ENCODE data around the gene ANAPC15. TPM values are rescaled to one million over a fixed set of nuclear protein-coding genes. Genes with fewer than 3 reads are reported as not detected.
"Not testable (repeated sequence)": the region's sequence is repeated elsewhere in the genome, so short reads cannot be mapped to it uniquely, and the experiment has no call there.

Gene ANAPC15
- total RNA-seq, 1 experiment from 2014 or later = 98.6 TPM

GRCh38 chr11:72138821-72139390, 26.4 kb upstream of the ANAPC15 start:
- no peak overlapping the region for H3K4me3 Mint-ChIP-seq (ENCODE audit: unreplicated experiment)
- TF ChIP-seq CTCF (IDR thresholded peaks at IDR 0.05; ENCODE audit: insufficient read depth in 1 of 2, low read depth in 1 of 2, low read length in 1 of 2, severe bottlenecking in 1 of 2, unreplicated experiment in 1 of 2) = no peak
- H3K36me3 Mint-ChIP-seq (ENCODE audit: insufficient read depth, unreplicated experiment) = peaks cover 2% of the 10 kb centered on the region
- Histone ChIP-seq H3K36me3 (ENCODE audit: control insufficient read depth, insufficient read depth, low read length) (no peaks in the 10 kb centered on the region), H3K9me3 (no peaks in the 10 kb centered on the region), H3K4me3 (ENCODE audit: low read depth, low read length) (no peak overlapping the region), H3K4me1 (peaks cover 3% of the 10 kb centered on the region; the same call in 1 of the 2 replicates), H3K27me3 (replicated peaks; ENCODE audit: control insufficient read depth, insufficient read depth, low read length) (no peaks in the 10 kb centered on the region)
- peaks cover 18% of the 10 kb centered on the region for H3K4me1 Mint-ChIP-seq (ENCODE audit: low read depth, unreplicated experiment)
- H3K27ac Mint-ChIP-seq (ENCODE audit: unreplicated experiment) = no peak overlapping the region
- DNase-seq = no peak
- H3K27me3 Mint-ChIP-seq (ENCODE audit: insufficient read depth, unreplicated experiment) = no peaks in the 10 kb centered on the region
- no TSS peak for BruUV-seq (replicated peaks)
- H3K9me3 Mint-ChIP-seq (ENCODE audit: unreplicated experiment) = peaks cover 9% of the 10 kb centered on the region
- POLR2A ChIA-PET = no interaction called here
- CTCF ChIA-PET = interaction anchor here (1.1 kb wide), 1 partner anchor 114 kb away, joined by 3 read pairs; no protein-coding TSS in a partner anchor
- intact Hi-C loops (cut with micrococcal nuclease; ENCODE audit: unreplicated experiment) = no loop called here

GRCh38 chr11:72136684-72137262, 24.3 kb upstream of the ANAPC15 start:
- Mint-ChIP-seq H3K27ac (ENCODE audit: unreplicated experiment) (no peak overlapping the region), H3K36me3 (ENCODE audit: insufficient read depth, unreplicated experiment) (no peaks in the 10 kb centered on the region), H3K27me3 (ENCODE audit: insufficient read depth, unreplicated experiment) (peaks cover 3% of the 10 kb centered on the region), H3K4me1 (ENCODE audit: low read depth, unreplicated experiment) (peaks cover 9% of the 10 kb centered on the region), H3K9me3 (ENCODE audit: unreplicated experiment) (peaks cover 9% of the 10 kb centered on the region), H3K4me3 (ENCODE audit: unreplicated experiment) (no peak overlapping the region)
- no peak for DNase-seq
- intact Hi-C loops (cut with micrococcal nuclease; ENCODE audit: unreplicated experiment) = no loop called here
- Histone ChIP-seq H3K4me1 (peaks cover 3% of the 10 kb centered on the region; the same call in 1 of the 2 replicates), H3K4me3 (ENCODE audit: low read depth, low read length) (no peak overlapping the region), H3K9me3 (no peaks in the 10 kb centered on the region), H3K36me3 (ENCODE audit: control insufficient read depth, insufficient read depth, low read length) (no peaks in the 10 kb centered on the region), H3K27me3 (replicated peaks; ENCODE audit: control insufficient read depth, insufficient read depth, low read length) (no peaks in the 10 kb centered on the region)
- no peak for TF ChIP-seq CTCF (IDR thresholded peaks at IDR 0.05; ENCODE audit: insufficient read depth in 1 of 2, low read depth in 1 of 2, low read length in 1 of 2, severe bottlenecking in 1 of 2, unreplicated experiment in 1 of 2)
- no TSS peak for BruUV-seq (replicated peaks)
- CTCF ChIA-PET = interaction anchor here (1.6 kb wide), 1 partner anchor 294 kb away, joined by 4 read pairs; no protein-coding TSS in a partner anchor
- POLR2A ChIA-PET = no interaction called here

GRCh38 chr11:72135891-72136683, 23.6 kb upstream of the ANAPC15 start:
- ChIA-PET CTCF (interaction anchor here (1.4 to 1.6 kb wide), 2 partner anchors 46 to 295 kb away, joined by 4 read pairs; no protein-coding TSS in a partner anchor), POLR2A (no interaction called here)
- intact Hi-C loops (cut with micrococcal nuclease; ENCODE audit: unreplicated experiment) = no loop called here
- no peaks in the 10 kb centered on the region for H3K36me3 ChIP-seq (ENCODE audit: control insufficient read depth, insufficient read depth, low read length)
- no peaks in the 10 kb centered on the region for H3K27me3 ChIP-seq (replicated peaks; ENCODE audit: control insufficient read depth, insufficient read depth, low read length)
- H3K36me3 Mint-ChIP-seq (ENCODE audit: insufficient read depth, unreplicated experiment) = no peaks in the 10 kb centered on the region
- no TSS peak for BruUV-seq (replicated peaks)
- H3K9me3 ChIP-seq = no peaks in the 10 kb centered on the region
- no peak overlapping the region for H3K4me3 Mint-ChIP-seq (ENCODE audit: unreplicated experiment)
- peaks cover 3% of the 10 kb centered on the region; the same call in 1 of the 2 replicates for H3K4me1 ChIP-seq
- H3K27ac Mint-ChIP-seq (ENCODE audit: unreplicated experiment) = no peak overlapping the region
- peaks cover 3% of the 10 kb centered on the region for H3K27me3 Mint-ChIP-seq (ENCODE audit: insufficient read depth, unreplicated experiment)
- TF ChIP-seq CTCF (IDR thresholded peaks at IDR 0.05; ENCODE audit: insufficient read depth in 1 of 2, low read depth in 1 of 2, low read length in 1 of 2, severe bottlenecking in 1 of 2, unreplicated experiment in 1 of 2) = no peak
- no peak overlapping the region for H3K4me3 ChIP-seq (ENCODE audit: low read depth, low read length)
- peaks cover 5% of the 10 kb centered on the region for H3K4me1 Mint-ChIP-seq (ENCODE audit: low read depth, unreplicated experiment)
- no peak for DNase-seq
- peaks cover 9% of the 10 kb centered on the region for H3K9me3 Mint-ChIP-seq (ENCODE audit: unreplicated experiment)

- H3K9me3 ChIP-seq; H3K27me3 Mint-ChIP-seq (ENCODE audit: insufficient read depth, unreplicated experiment); H3K36me3 ChIP-seq (ENCODE audit: control insufficient read depth, insufficient read depth, low read length); intact Hi-C loops (cut with micrococcal nuclease; ENCODE audit: unreplicated experiment); DNase-seq; H3K9me3 Mint-ChIP-seq (ENCODE audit: unreplicated experiment); H3K36me3 Mint-ChIP-seq (ENCODE audit: insufficient read depth, unreplicated experiment); H3K27ac Mint-ChIP-seq (ENCODE audit: unreplicated experiment); H3K4me1 ChIP-seq; POLR2A ChIA-PET; H3K4me1 Mint-ChIP-seq (ENCODE audit: low read depth, unreplicated experiment); H3K4me3 Mint-ChIP-seq (ENCODE audit: unreplicated experiment); BruUV-seq (replicated peaks); H3K27me3 ChIP-seq (replicated peaks; ENCODE audit: control insufficient read depth, insufficient read depth, low read length); H3K4me3 ChIP-seq (ENCODE audit: low read depth, low read length): not testable (repeated sequence)
- CTCF ChIA-PET = interaction anchor here (1.4 to 1.6 kb wide), 2 partner anchors 47 to 296 kb away, joined by 4 read pairs; no protein-coding TSS in a partner anchor
Observed at GRCh38 chr11:72135473-72135872, 23.0 kb upstream of the ANAPC15 start, which contains the start of gene FOLR3. Gene FOLR3, plus strand, starts transcription at chr11:72135725. Its CDS starts 228 bp downstream, at chr11:72135953.

Data from Caco-2 (cell line).